HEK293T (cell line): ENCODE results near the gene TIMP3.

Experiments
- CTCF ChIA-PET: fragments of 350-600 bp; formaldehyde crosslinking; extraction: SDS; loops from one replicate; lab custom pipeline; 2021; ENCODE audit warnings: antibody characterized with exemption, inconsistent platforms; lab: Yijun Ruan, JAX
- POLR2A ChIA-PET: fragments of 350-600 bp; formaldehyde crosslinking; extraction: SDS; loops from one replicate; lab custom pipeline; 2020; ENCODE audit warnings: antibody characterized with exemption, inconsistent platforms; lab: Yijun Ruan, JAX
- DNase-seq: peaks from one replicate; pipeline ENCODE4 v3.0.0; 2012; ENCODE audit warnings: mixed read lengths; ENCODE audit errors: extremely low spot score
- ARNT ChIP-seq: fragments of 450-650 bp; IDR thresholded peaks from 2 replicates; pipeline ENCODE4 v1.6.1; 2017; ENCODE audit warnings: mild to moderate bottlenecking
- BHLHE40 ChIP-seq: fragments of 450-650 bp; IDR thresholded peaks from 2 replicates; pipeline ENCODE4 v1.6.1; 2016; ENCODE audit warnings: mild to moderate bottlenecking, moderate library complexity, borderline replicate concordance
- CTBP1 ChIP-seq: fragments of 450-650 bp; IDR thresholded peaks from 2 replicates; pipeline ENCODE4 v1.6.1; 2016; ENCODE audit warnings: borderline replicate concordance
- ELF4 ChIP-seq: fragments of 450-650 bp; IDR thresholded peaks from 2 replicates; pipeline ENCODE4 v1.6.1; 2017; ENCODE audit warnings: antibody characterized with exemption
- FOXA1 ChIP-seq: fragments of 450-650 bp; IDR thresholded peaks from 2 replicates; pipeline ENCODE4 v1.6.1; 2016; ENCODE audit warnings: mild to moderate bottlenecking
- FOXK2 ChIP-seq: fragments of 450-650 bp; IDR thresholded peaks from 2 replicates; pipeline ENCODE4 v1.6.1; 2016; ENCODE audit warnings: mild to moderate bottlenecking
- FOXM1 ChIP-seq: fragments of 450-650 bp; IDR thresholded peaks from 2 replicates; pipeline ENCODE4 v1.6.1; 2017; ENCODE audit warnings: mild to moderate bottlenecking, borderline replicate concordance
- HDGF ChIP-seq: fragments of 450-650 bp; IDR thresholded peaks from 2 replicates; pipeline ENCODE4 v1.6.1; 2017; ENCODE audit warnings: antibody characterized with exemption, borderline replicate concordance
- L3MBTL2 ChIP-seq: fragments of 450-650 bp; conservative IDR thresholded peaks from 2 replicates; pipeline ENCODE4 v1.6.1; 2016; ENCODE audit warnings: mild to moderate bottlenecking
- LEF1 ChIP-seq: fragments of 450-650 bp; IDR thresholded peaks from 2 replicates; pipeline ENCODE4 v1.6.1; 2017; ENCODE audit warnings: mild to moderate bottlenecking, borderline replicate concordance
- NFRKB ChIP-seq: fragments of 450-650 bp; IDR thresholded peaks from 2 replicates; pipeline ENCODE4 v1.6.1; 2016; ENCODE audit warnings: mild to moderate bottlenecking, moderate library complexity
- SP1 ChIP-seq: fragments of 450-650 bp; IDR thresholded peaks from 2 replicates; pipeline ENCODE4 v1.6.1; 2017
- SUZ12 ChIP-seq: fragments of 450-650 bp; IDR thresholded peaks from 2 replicates; pipeline ENCODE4 v1.6.1; 2016; ENCODE audit warnings: mild to moderate bottlenecking
- TARDBP ChIP-seq: fragments of 450-650 bp; IDR thresholded peaks from 2 replicates; pipeline ENCODE4 v1.6.1; 2016
- ZNF384 ChIP-seq: fragments of 450-650 bp; IDR thresholded peaks from 2 replicates; pipeline ENCODE4 v1.6.1; 2016
- TF ChIP-seq, protein P1 (sequence below): fragments of 450-650 bp; IDR thresholded peaks from 2 replicates; pipeline ENCODE4 v1.6.1; 2016

TIMP3 gene

DNA sequence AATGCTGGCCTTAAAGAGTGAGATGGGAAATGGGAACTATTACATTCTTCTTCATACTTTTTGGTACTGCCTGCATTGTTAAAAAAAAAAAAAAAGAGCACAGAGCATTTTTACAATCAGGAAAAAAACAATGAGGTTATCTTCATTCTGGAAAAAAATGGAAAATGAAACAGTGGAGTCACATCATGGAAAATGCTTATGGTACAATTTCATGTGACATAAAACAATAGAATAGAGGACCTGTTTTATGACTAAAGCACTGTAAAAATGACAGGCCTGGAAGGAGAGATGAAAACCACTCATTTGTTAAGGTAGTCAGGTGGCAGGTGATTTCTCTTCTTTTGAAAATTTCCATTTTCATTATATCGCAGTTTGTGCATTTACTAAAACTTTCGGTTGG, 75.0 kb downstream of the TIMP3 start:
- no peak for TF ChIP-seq BHLHE40
- no peak for TF ChIP-seq ARNT
- TF ChIP-seq CTBP1, result no peak
- TF ChIP-seq FOXA1, result no peak
- TF ChIP-seq TARDBP, result no peak
- no peak for TF ChIP-seq HDGF
- TF ChIP-seq, protein P1, sequence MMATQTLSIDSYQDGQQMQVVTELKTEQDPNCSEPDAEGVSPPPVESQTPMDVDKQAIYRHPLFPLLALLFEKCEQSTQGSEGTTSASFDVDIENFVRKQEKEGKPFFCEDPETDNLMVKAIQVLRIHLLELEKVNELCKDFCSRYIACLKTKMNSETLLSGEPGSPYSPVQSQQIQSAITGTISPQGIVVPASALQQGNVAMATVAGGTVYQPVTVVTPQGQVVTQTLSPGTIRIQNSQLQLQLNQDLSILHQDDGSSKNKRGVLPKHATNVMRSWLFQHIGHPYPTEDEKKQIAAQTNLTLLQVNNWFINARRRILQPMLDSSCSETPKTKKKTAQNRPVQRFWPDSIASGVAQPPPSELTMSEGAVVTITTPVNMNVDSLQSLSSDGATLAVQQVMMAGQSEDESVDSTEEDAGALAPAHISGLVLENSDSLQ, result no peak
- TF ChIP-seq SUZ12, result no peak
- no peak for TF ChIP-seq ELF4
- ChIA-PET CTCF (no interaction called here), POLR2A (no interaction called here)
- DNase-seq, result no peak

DNA sequence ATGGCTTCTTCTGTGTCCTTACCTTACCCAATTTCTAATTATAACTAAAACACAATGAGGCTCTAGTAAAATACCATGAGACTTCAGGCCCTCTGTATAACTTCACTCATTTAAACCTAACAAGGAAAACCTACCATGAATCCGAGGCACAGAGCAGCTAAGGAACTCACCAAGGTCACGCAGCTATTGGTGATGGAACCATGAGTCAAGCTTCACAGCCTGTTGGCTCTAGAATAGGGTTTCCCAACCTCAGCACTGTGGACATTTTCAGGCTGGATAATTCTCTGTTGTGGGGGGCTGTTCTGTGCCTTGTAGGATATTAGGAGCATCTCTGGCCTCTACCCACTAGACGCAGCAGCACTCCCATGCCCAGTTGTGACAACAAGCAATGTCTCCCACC, 75.7 kb downstream of the TIMP3 start:
- ChIA-PET POLR2A (no interaction called here), CTCF (no interaction called here)
- no peak for DNase-seq
- TF ChIP-seq SUZ12, result no peak
- no peak for TF ChIP-seq FOXM1
- TF ChIP-seq NFRKB, result no peak
- no peak for TF ChIP-seq SP1
- no peak for TF ChIP-seq TARDBP
- TF ChIP-seq HDGF, result no peak
- no peak for TF ChIP-seq LEF1
- no peak for TF ChIP-seq CTBP1
- TF ChIP-seq ZNF384, result no peak
- TF ChIP-seq ARNT, result no peak
- TF ChIP-seq BHLHE40, result no peak
- TF ChIP-seq FOXA1, result no peak
- no peak for TF ChIP-seq FOXK2
- no peak for TF ChIP-seq ELF4
- TF ChIP-seq, protein P1, result no peak
- TF ChIP-seq L3MBTL2, result no peak

DNA sequence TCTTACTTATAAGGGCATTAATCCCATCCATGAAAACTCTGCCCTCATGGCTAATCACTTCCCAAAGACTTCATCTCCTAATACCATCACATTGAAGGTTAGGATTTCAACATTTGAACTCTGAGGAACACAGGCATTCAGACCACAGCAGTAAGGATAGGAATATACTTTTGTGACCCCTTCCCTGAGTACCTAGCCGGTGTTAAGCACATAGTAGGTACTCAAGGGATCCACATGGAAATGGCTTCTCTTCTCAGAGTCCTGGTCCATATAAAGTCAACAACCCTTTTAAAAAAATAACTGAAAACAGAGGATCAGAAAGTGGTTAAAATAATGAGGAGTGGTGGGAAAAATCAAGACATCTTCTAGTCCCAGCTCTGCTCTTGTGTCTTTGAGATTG, 78.0 kb downstream of the TIMP3 start:
- DNase-seq, result no peak
- no peak for TF ChIP-seq ELF4
- TF ChIP-seq LEF1, result no peak
- TF ChIP-seq BHLHE40, result no peak
- no peak for TF ChIP-seq NFRKB
- no peak for TF ChIP-seq FOXK2
- no peak for TF ChIP-seq ARNT
- TF ChIP-seq, protein P1, result no peak
- TF ChIP-seq SUZ12, result no peak
- no peak for TF ChIP-seq CTBP1
- no peak for TF ChIP-seq L3MBTL2
- no peak for TF ChIP-seq ZNF384
- no peak for TF ChIP-seq FOXA1
- no peak for TF ChIP-seq HDGF
- TF ChIP-seq FOXM1, result no peak
- TF ChIP-seq SP1, result no peak
- TF ChIP-seq TARDBP, result no peak
- POLR2A ChIA-PET, result no interaction called here
- CTCF ChIA-PET, result no interaction called here

DNA sequence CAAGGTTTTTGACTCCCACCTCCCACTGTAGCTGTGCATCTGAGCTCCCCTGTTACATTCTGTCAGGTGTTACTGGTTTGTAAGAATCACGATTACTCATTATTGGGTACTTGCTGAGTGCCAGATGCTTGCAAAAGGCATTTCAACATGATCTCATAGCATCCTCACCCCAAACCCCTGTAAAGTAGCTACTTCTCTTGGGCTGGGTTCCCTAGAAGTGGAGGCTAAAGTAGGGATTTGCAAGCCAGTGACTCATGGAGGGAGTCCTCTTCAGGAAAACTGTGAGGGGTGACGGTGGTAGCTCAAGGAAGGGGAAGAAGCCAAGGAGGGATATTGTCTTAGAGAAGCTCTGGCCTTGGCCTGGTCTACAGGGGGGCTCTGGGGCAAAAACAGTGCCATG, 78.6 kb downstream of the TIMP3 start:
- TF ChIP-seq TARDBP, result no peak
- TF ChIP-seq L3MBTL2, result no peak
- no peak for TF ChIP-seq BHLHE40
- TF ChIP-seq FOXA1, result no peak
- TF ChIP-seq SP1, result no peak
- CTCF ChIA-PET, result no interaction called here
- POLR2A ChIA-PET, result no interaction called here
- no peak for DNase-seq

DNA sequence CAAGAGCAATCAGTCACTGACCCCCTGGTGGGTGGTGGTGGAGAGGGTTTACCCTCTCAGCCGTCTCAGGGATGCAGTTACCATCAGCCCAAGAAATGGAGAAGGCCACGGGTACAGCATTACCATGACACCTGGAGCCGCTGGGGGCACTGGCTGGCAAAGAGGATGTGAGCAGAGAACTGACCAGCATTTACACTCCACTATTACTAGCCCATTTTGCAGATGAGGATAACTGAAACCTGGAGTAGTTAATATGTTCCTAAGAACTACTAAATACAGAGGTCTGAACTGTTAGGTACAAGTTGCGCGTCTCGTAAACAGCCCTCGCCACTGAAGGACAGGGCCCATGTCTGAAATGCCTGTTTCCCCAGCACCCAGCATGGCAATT, 79.0 kb downstream of the TIMP3 start:
- no peak for DNase-seq
- ChIA-PET POLR2A (no interaction called here), CTCF (no interaction called here)
- TF ChIP-seq FOXK2 (no peak), HDGF (no peak), ARNT (no peak)

DNA sequence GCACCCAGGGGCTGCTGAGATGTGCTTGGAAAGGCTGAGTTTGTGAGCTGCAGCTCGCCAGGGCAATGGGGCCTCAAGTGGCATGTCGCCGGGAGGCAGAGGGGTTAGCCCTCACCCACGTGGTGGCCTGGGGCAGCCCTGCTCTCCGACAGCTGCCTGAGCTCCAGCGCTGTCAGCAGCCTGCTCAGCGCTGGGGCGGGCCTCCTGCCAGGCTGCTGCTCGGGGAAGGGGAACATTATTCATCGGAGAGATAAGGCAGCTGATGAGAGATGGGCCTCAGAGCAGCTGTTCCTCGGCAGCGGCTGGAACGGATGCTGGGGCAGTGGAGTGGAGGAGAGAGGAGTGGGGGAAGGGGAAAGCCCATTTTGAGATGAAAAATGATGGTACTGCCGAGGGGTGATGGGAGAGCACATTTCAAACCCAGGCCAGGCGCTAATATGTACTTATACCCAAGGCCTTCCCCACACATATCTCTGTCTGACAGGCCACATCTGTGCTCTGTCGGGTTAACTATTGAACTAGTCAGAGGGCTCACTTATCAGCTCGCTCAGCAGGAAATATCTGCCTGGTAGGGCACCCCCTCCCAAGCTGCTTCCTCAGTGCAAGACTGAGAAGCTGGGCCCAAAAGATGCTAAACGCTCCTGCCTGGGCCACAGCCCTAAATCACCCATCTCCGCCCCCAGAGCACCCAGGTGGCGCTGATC, 79.5 kb downstream of the TIMP3 start:
- TF ChIP-seq, protein P1, result peak; percentile 20; the same call in 1 of the 2 replicates
- TF ChIP-seq BHLHE40, result no peak
- ChIA-PET POLR2A (interaction anchor here (0.9 kb wide), 1 partner anchor 406 kb away, joined by 5 read pairs; the partner anchor contains the start of gene FBXO7), CTCF (interaction anchor here (0.6 kb wide), 1 partner anchor 197 kb away, joined by 3 read pairs; no protein-coding TSS in a partner anchor)
- peak; percentile 53 for DNase-seq
